SK-N-SH treated with all-trans-retinoic acid at 6 μM for 48 hours (cell line): ENCODE measurements around the gene FAM47B.

Experiments
- ATAC-seq: fragments of 200-7000 bp; cut with Tn5 transposase; 3 replicates; pipeline ENCODE4 v1.9.1; 2020; ENCODE audit warnings: mild to moderate bottlenecking, moderate library complexity
- ARNTL ChIP-seq: fragments of 450-650 bp; formaldehyde crosslinking; IDR thresholded peaks from 2 replicates; pipeline ENCODE4 v1.5.0; 2020; ENCODE audit warnings: low read depth, mild to moderate bottlenecking, moderate library complexity, borderline replicate concordance
- BACH2 ChIP-seq: fragments of 250-450 bp; sonication (Bioruptor Pico); IDR thresholded peaks from 2 replicates; pipeline ENCODE4 v1.9.0; 2021; ENCODE audit warnings: mild to moderate bottlenecking, borderline replicate concordance
- CREB5 ChIP-seq: fragments of 250-450 bp; sonication (Bioruptor Pico); IDR thresholded peaks from 2 replicates; pipeline ENCODE4 v1.5.1; 2020; ENCODE audit warnings: low read depth, mild to moderate bottlenecking, moderate library complexity
- CSDC2 ChIP-seq: fragments of 250-450 bp; sonication (Bioruptor Pico); IDR thresholded peaks from 2 replicates; pipeline ENCODE4 v1.5.0; 2020; ENCODE audit warnings: mild to moderate bottlenecking, moderate library complexity
- CSRNP3 ChIP-seq: fragments of 250-450 bp; sonication (Bioruptor Pico); IDR thresholded peaks from 2 replicates; pipeline ENCODE4 v1.5.1; 2021; ENCODE audit warnings: mild to moderate bottlenecking, moderate library complexity
- ESRRG ChIP-seq: fragments of 250-450 bp; sonication (Bioruptor Pico); IDR thresholded peaks from 2 replicates; pipeline ENCODE4 v1.6.1; 2021; ENCODE audit warnings: mild to moderate bottlenecking
- GLIS3 ChIP-seq: fragments of 250-450 bp; sonication (Bioruptor Pico); IDR thresholded peaks from 2 replicates; pipeline ENCODE4 v1.5.0; 2020; ENCODE audit warnings: mild to moderate bottlenecking, moderate library complexity
- ISL1 ChIP-seq: fragments of 250-450 bp; sonication (Bioruptor Pico); IDR thresholded peaks from 2 replicates; pipeline ENCODE4 v2.1.2; 2022; ENCODE audit warnings: mild to moderate bottlenecking, moderate library complexity
- OSR1 ChIP-seq: fragments of 250-450 bp; sonication (Bioruptor Pico); IDR thresholded peaks from 2 replicates; pipeline ENCODE4 v1.8.0; 2022; ENCODE audit warnings: moderate library complexity, mild to moderate bottlenecking, inconsistent platforms
- PPARA ChIP-seq: fragments of 250-450 bp; sonication (Bioruptor Pico); IDR thresholded peaks from 2 replicates; pipeline ENCODE4 v1.5.0; 2020; ENCODE audit warnings: mild to moderate bottlenecking, borderline replicate concordance
- RARB ChIP-seq: fragments of 250-450 bp; sonication (Bioruptor Pico); IDR thresholded peaks from 2 replicates; pipeline ENCODE4 v1.8.0; 2021; ENCODE audit warnings: mild to moderate bottlenecking, moderate library complexity
- SNAI2 ChIP-seq: fragments of 250-450 bp; sonication (Bioruptor Pico); IDR thresholded peaks from 2 replicates; pipeline ENCODE4 v1.5.0; 2020; ENCODE audit warnings: mild to moderate bottlenecking, moderate library complexity
- TCF4 ChIP-seq: fragments of 250-450 bp; sonication (Bioruptor Pico); IDR thresholded peaks from 2 replicates; pipeline ENCODE4 v1.8.0; 2021; ENCODE audit warnings: mild to moderate bottlenecking, moderate library complexity, borderline replicate concordance
- TOX ChIP-seq: fragments of 250-450 bp; sonication (Bioruptor Pico); IDR thresholded peaks from 2 replicates; pipeline ENCODE4 v1.8.0; 2021; ENCODE audit warnings: mild to moderate bottlenecking, moderate library complexity, borderline replicate concordance
- ZC3H10 ChIP-seq: fragments of 250-450 bp; sonication (Bioruptor Pico); IDR thresholded peaks from 2 replicates; pipeline ENCODE4 v1.5.1; 2021; ENCODE audit warnings: mild to moderate bottlenecking, moderate library complexity
- ZFP3 ChIP-seq: fragments of 250-450 bp; sonication (Bioruptor Pico); IDR thresholded peaks from 2 replicates; pipeline ENCODE4 v1.5.0; 2020; ENCODE audit warnings: mild to moderate bottlenecking, moderate library complexity
- ZFP30 ChIP-seq: fragments of 450-650 bp; formaldehyde crosslinking; IDR thresholded peaks from 2 replicates; pipeline ENCODE4 v1.5.0; 2022; ENCODE audit warnings: mild to moderate bottlenecking, moderate library complexity
- ZNF70 ChIP-seq: fragments of 450-650 bp; formaldehyde crosslinking; IDR thresholded peaks from 2 replicates; pipeline ENCODE4 v1.5.0; 2020; ENCODE audit warnings: mild to moderate bottlenecking, moderate library complexity
- ZNF8 ChIP-seq: fragments of 450-650 bp; formaldehyde crosslinking; IDR thresholded peaks from 2 replicates; pipeline ENCODE4 v1.5.0; 2020; ENCODE audit warnings: mild to moderate bottlenecking, moderate library complexity
- TF ChIP-seq, protein P1 (sequence below): fragments of 250-450 bp; sonication (Bioruptor Pico); IDR thresholded peaks from 2 replicates; pipeline ENCODE4 v1.5.0; 2020; ENCODE audit warnings: mild to moderate bottlenecking, moderate library complexity
- TF ChIP-seq, protein P2 (sequence below): fragments of 250-450 bp; sonication (Bioruptor Pico); IDR thresholded peaks from 2 replicates; pipeline ENCODE4 v1.8.0; 2021; ENCODE audit warnings: low read depth, mild to moderate bottlenecking, moderate library complexity, borderline replicate concordance
- TF ChIP-seq, protein P3 (sequence below): fragments of 250-450 bp; sonication (Bioruptor Pico); IDR thresholded peaks from 2 replicates; pipeline ENCODE4 v1.8.0; 2020; ENCODE audit warnings: mild to moderate bottlenecking, moderate library complexity, borderline replicate concordance

FAM47B gene

GRCh38 chrX:34943235-34943634, 639 bp downstream of the FAM47B start:
- ATAC-seq, result no peak
- TF ChIP-seq ESRRG (CRISPR knock-in tag), result no peak
- TF ChIP-seq ZFP3 (CRISPR knock-in tag), result no peak
- no peak for TF ChIP-seq TCF4 (CRISPR knock-in tag)
- TF ChIP-seq ZNF70 (CRISPR knock-in tag), result no peak
- TF ChIP-seq, protein P1, sequence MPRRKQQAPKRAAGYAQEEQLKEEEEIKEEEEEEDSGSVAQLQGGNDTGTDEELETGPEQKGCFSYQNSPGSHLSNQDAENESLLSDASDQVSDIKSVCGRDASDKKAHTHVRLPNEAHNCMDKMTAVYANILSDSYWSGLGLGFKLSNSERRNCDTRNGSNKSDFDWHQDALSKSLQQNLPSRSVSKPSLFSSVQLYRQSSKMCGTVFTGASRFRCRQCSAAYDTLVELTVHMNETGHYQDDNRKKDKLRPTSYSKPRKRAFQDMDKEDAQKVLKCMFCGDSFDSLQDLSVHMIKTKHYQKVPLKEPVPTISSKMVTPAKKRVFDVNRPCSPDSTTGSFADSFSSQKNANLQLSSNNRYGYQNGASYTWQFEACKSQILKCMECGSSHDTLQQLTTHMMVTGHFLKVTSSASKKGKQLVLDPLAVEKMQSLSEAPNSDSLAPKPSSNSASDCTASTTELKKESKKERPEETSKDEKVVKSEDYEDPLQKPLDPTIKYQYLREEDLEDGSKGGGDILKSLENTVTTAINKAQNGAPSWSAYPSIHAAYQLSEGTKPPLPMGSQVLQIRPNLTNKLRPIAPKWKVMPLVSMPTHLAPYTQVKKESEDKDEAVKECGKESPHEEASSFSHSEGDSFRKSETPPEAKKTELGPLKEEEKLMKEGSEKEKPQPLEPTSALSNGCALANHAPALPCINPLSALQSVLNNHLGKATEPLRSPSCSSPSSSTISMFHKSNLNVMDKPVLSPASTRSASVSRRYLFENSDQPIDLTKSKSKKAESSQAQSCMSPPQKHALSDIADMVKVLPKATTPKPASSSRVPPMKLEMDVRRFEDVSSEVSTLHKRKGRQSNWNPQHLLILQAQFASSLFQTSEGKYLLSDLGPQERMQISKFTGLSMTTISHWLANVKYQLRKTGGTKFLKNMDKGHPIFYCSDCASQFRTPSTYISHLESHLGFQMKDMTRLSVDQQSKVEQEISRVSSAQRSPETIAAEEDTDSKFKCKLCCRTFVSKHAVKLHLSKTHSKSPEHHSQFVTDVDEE, result no peak
- TF ChIP-seq ZFP30, result no peak
- TF ChIP-seq ARNTL (CRISPR knock-in tag), result no peak
- no peak for TF ChIP-seq RARB (CRISPR knock-in tag)
- TF ChIP-seq ZNF8 (CRISPR knock-in tag), result no peak
- no peak for TF ChIP-seq CSDC2 (CRISPR knock-in tag)
- TF ChIP-seq OSR1, result no peak
- TF ChIP-seq, protein P2, sequence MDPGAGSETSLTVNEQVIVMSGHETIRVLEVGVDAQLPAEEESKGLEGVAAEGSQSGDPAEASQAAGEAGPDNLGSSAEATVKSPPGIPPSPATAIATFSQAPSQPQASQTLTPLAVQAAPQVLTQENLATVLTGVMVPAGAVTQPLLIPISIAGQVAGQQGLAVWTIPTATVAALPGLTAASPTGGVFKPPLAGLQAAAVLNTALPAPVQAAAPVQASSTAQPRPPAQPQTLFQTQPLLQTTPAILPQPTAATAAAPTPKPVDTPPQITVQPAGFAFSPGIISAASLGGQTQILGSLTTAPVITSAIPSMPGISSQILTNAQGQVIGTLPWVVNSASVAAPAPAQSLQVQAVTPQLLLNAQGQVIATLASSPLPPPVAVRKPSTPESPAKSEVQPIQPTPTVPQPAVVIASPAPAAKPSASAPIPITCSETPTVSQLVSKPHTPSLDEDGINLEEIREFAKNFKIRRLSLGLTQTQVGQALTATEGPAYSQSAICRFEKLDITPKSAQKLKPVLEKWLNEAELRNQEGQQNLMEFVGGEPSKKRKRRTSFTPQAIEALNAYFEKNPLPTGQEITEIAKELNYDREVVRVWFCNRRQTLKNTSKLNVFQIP (CRISPR knock-in tag), result no peak
- TF ChIP-seq PPARA, result no peak
- no peak for TF ChIP-seq CSRNP3
- no peak for TF ChIP-seq ZC3H10 (CRISPR knock-in tag)

- no peak for ATAC-seq
- TF ChIP-seq RARB (CRISPR knock-in tag) (no peak), ZFP3 (CRISPR knock-in tag) (no peak), TOX (CRISPR knock-in tag) (no peak), CREB5 (no peak), OSR1 (no peak), PPARA (no peak), ZFP30 (no peak), TCF4 (CRISPR knock-in tag) (no peak), ARNTL (CRISPR knock-in tag) (no peak), BACH2 (CRISPR knock-in tag) (no peak), GLIS3 (CRISPR knock-in tag) (no peak), ISL1 (CRISPR knock-in tag) (no peak), CSRNP3 (no peak), SNAI2 (CRISPR knock-in tag) (no peak), ZC3H10 (CRISPR knock-in tag) (no peak), ZNF70 (CRISPR knock-in tag) (no peak), CSDC2 (CRISPR knock-in tag) (no peak)
- TF ChIP-seq, protein P1, result no peak
- TF ChIP-seq, protein P3, sequence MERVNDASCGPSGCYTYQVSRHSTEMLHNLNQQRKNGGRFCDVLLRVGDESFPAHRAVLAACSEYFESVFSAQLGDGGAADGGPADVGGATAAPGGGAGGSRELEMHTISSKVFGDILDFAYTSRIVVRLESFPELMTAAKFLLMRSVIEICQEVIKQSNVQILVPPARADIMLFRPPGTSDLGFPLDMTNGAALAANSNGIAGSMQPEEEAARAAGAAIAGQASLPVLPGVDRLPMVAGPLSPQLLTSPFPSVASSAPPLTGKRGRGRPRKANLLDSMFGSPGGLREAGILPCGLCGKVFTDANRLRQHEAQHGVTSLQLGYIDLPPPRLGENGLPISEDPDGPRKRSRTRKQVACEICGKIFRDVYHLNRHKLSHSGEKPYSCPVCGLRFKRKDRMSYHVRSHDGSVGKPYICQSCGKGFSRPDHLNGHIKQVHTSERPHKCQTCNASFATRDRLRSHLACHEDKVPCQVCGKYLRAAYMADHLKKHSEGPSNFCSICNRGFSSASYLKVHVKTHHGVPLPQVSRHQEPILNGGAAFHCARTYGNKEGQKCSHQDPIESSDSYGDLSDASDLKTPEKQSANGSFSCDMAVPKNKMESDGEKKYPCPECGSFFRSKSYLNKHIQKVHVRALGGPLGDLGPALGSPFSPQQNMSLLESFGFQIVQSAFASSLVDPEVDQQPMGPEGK, result no peak
- TF ChIP-seq, protein P2 (CRISPR knock-in tag), result no peak
Observed at GRCh38 chrX:34956916-34957315, 14.3 kb downstream of the FAM47B start.
